ENCODE results near the gene MYOZ2.

MYOZ2 gene

DNA sequence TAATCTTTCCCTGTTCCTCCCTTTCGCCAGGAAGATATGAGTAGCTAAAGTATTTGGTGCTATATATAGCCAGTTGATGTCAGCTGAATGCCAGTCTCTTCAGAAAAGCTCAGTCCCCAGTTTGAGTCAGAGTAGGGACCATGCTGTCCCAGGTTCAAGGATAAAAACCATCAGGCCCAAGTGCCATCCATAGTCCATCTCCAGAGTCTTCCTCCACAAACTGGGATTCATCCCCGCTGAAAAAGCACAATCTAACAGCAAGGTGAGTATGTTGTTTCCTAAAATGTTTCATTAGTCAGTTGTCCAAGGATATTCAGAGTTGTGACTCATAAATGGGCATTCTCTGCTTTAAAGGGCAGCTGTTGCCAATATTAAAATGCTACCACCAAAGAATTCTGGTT, at the start of gene MYOZ2:
MYOZ2 (plus strand) TSS at position 112 of the 401 bp plus-strand sequence. CDS start 694 bp downstream, outside the sequence.
- peaks cover 23% of the 10 kb centered on the region for H3K4me1 Mint-ChIP-seq
- no peaks in the 10 kb centered on the region for H3K36me3 Mint-ChIP-seq (ENCODE audit: low read depth)
- H3K4me3 Mint-ChIP-seq, result no peak within 1 kb of the TSS
- no peak for ATAC-seq
- H3K9me3 Mint-ChIP-seq, result no peaks in the 10 kb centered on the region
- DNase-seq, result no peak
- H3K27ac Mint-ChIP-seq, result no peak within 1 kb of the TSS
- H3K27me3 Mint-ChIP-seq, result no peaks in the 10 kb centered on the region

DNA sequence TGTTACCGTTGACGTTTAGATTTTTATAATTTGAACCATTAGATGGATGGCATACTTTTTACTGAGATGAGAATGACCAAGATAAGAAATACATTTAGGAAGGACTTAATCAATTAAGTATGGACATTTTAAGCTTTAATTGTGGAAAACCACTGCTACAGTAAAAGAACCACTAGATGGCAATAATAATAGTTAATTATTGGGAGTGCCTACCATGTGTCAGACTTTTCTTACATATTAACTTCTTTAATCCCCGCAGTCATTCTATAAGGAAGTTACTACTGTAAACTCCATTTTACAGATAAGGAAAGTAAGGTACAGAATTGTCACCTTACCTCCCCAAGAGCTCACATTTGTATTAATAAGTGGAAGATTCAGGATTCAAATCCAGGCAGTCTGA, 48.5 kb upstream of the MYOZ2 start:
- no peaks in the 10 kb centered on the region for H3K36me3 Mint-ChIP-seq (ENCODE audit: low read depth)
- no peaks in the 10 kb centered on the region for H3K27me3 Mint-ChIP-seq
- ATAC-seq (no peak), DNase-seq (no peak)
- H3K9me3 Mint-ChIP-seq, result no peaks in the 10 kb centered on the region
- no peak overlapping the region for H3K4me3 Mint-ChIP-seq
- H3K4me1 Mint-ChIP-seq, result no peaks in the 10 kb centered on the region
- no peak overlapping the region for H3K27ac Mint-ChIP-seq

DNA sequence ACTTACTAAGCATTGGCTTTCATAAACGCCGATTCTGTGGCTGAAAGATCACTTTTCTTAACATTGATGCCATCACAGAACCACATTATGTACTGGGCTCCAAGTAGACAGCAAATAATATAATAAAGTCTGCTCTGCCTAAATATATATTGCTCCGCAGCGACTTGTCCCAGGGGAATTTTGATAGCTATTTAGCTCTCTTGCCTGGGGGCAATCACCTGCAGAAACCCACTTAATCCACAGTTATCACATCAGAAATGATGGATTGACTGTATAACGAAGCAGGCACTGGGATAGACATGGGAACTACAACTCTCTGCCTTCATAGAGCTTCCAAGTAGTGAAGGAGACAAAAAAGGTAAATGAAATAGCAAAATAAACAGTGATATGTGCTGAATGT, 48.0 kb upstream of the MYOZ2 start:
- Mint-ChIP-seq H3K27me3 (no peaks in the 10 kb centered on the region), H3K9me3 (no peaks in the 10 kb centered on the region), H3K27ac (no peak overlapping the region), H3K36me3 (ENCODE audit: low read depth) (no peaks in the 10 kb centered on the region), H3K4me3 (no peak overlapping the region), H3K4me1 (no peaks in the 10 kb centered on the region)
- ATAC-seq, result no peak
- no peak for DNase-seq

DNA sequence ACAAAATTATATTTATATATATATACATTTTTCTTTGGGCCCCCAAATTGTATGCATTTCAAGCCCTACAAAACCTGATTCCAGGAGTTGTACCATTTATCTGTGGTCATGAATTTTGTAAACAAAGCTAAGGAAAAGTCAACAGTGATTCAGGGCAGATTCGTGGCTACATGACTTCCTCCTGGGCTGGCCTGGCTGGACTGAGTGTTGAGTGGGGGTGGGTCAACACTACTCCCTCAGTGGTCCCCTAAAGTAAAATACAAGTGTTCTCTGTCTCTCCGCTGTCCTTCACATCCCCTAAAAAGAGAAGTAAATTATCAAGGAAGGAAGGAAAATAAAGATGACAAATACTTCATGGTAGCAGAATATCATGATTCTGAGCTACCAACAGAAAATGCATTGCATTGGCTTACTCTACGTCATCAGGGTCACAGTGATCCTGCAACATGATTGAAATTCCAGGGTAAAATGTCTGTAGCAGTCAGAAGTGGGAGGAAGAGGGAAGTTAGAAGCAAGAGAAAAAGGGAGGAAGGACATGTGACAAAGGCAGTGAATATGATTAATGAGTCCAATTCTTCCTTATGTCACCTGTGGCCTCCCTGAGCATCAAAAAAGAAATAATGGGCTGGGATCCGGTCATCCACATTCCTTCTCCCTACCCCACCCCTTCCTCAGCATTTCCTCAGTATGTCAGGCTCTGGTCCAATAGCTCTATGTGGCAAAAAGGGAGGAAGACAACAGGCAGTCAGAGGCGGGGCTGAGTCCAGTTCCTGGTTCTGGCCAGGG, 42.4 kb upstream of the MYOZ2 start:
- Mint-ChIP-seq H3K4me1 (peaks cover 2% of the 10 kb centered on the region), H3K27me3 (no peaks in the 10 kb centered on the region)
- ATAC-seq, result no peak

DNA sequence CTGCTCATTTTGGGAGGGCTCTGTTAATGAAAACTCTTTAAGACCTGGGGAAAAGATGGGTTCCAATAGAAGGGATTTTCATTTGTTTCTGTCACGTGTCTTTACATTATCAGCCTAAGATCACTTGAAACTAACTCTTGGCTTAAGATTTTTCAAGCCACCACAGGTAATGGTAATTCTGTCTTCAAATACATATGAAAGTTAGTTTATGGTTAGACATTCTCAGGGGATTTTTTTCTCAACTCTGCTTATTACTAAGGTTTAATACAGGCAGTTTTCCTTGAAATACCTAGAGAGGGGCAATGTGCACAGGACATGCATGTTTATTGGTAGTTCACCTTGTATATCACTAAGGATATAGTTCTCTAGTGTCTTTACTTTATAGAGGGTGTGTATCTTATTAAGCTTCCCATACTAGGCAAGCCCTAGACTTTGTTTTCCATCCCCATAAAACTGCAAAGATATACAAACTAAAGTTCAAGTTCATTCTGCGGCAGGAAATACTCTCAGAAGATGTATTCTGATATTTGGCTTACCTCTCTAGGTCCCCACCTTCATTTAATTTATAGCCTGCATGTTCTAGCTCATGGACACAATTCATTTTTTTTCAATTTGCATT, 38.2 kb upstream of the MYOZ2 start:
- H3K27me3 Mint-ChIP-seq, result no peaks in the 10 kb centered on the region
- ATAC-seq, result no peak
- H3K36me3 Mint-ChIP-seq (ENCODE audit: low read depth), result no peaks in the 10 kb centered on the region
- no peaks in the 10 kb centered on the region for H3K9me3 Mint-ChIP-seq
- no peak for DNase-seq
- H3K27ac Mint-ChIP-seq, result no peak overlapping the region
- no peak overlapping the region for H3K4me3 Mint-ChIP-seq
- H3K4me1 Mint-ChIP-seq, result peaks cover 2% of the 10 kb centered on the region

More for the DNA sequence above, 42.4 kb upstream of the MYOZ2 start:
- H3K4me3 Mint-ChIP-seq, result no peak overlapping the region
- no peaks in the 10 kb centered on the region for H3K36me3 Mint-ChIP-seq (ENCODE audit: low read depth)
- no peak for DNase-seq
- no peaks in the 10 kb centered on the region for H3K9me3 Mint-ChIP-seq
- H3K27ac Mint-ChIP-seq, result no peak overlapping the region

DNA sequence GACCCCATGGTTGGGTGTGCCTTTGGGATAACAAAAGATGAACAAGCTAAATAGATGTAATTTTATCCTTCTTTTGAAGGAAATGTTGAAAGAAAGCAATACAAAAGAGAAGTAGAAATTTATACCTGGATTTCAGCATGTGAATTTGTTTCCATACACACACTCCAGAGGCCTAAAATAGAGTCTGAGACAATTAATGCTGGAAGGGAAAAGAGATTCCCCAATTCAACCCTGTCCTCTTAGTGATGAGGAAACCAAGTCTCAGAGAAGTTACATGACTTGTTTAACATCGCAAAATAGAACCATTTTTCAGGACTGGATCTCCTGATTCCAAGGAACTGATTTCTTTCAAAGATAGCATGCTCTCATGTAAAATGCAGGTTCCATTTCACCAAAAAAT, 37.3 kb upstream of the MYOZ2 start:
- DNase-seq, result no peak
- Mint-ChIP-seq H3K4me1 (peaks cover 2% of the 10 kb centered on the region), H3K27me3 (no peaks in the 10 kb centered on the region), H3K36me3 (ENCODE audit: low read depth) (no peaks in the 10 kb centered on the region), H3K27ac (no peak overlapping the region), H3K9me3 (no peaks in the 10 kb centered on the region), H3K4me3 (no peak overlapping the region)
- ATAC-seq, result no peak

DNA sequence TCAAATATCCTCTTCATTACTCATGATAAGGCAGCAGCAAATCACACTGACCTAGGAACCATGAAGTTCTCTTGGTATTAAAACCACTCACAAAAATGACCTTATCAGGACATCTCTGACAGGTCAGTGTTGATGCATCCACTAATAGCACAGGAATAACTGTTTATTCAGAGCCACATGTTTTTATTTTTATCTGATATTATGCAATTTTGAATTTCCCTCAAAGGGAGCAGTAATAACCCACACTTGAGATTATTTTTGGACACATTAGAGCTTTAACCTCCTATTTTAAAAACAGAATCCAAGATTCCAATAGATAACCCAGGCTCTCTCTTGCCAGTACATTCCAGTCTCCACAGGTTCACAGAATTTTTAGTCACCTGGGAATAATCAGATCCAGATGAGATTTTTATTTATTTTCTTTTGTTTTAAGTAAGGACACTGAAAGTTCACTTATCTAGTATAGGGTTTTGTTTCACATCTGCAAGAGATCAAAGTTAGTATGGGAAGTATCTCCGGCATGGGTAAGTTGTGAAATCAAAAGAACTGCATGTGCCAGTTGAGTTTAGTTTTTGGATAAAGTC, 36.3 kb upstream of the MYOZ2 start:
- no peaks in the 10 kb centered on the region for H3K27me3 Mint-ChIP-seq
- no peaks in the 10 kb centered on the region for H3K9me3 Mint-ChIP-seq
- no peaks in the 10 kb centered on the region for H3K36me3 Mint-ChIP-seq (ENCODE audit: low read depth)
- H3K4me3 Mint-ChIP-seq, result no peak overlapping the region
- ATAC-seq (no peak), DNase-seq (no peak)
- peaks cover 2% of the 10 kb centered on the region for H3K4me1 Mint-ChIP-seq
- no peak overlapping the region for H3K27ac Mint-ChIP-seq

DNA sequence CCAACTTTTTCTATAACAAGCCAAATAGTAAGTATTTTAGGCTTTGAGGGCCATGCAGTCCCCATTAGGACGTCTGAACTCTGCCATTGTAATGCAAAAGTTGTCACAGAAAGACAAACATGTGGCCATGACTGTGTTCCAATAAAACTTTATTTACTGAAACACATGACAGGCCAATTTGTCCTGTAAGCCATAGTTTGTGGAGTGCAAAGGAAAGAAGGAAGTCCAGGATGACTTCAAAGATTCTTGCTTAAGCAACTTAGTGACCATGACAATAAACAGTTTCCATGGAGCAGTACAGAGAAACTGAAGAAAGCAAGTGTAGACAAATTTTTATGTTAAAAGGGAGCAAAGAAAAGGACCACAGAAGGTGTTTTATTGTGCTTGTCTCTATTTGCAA, 35.0 kb upstream of the MYOZ2 start:
- DNase-seq (no peak), ATAC-seq (no peak)
- Mint-ChIP-seq H3K4me1 (peaks cover 2% of the 10 kb centered on the region), H3K4me3 (no peak overlapping the region), H3K36me3 (ENCODE audit: low read depth) (no peaks in the 10 kb centered on the region), H3K27ac (no peak overlapping the region), H3K27me3 (no peaks in the 10 kb centered on the region), H3K9me3 (no peaks in the 10 kb centered on the region)

DNA sequence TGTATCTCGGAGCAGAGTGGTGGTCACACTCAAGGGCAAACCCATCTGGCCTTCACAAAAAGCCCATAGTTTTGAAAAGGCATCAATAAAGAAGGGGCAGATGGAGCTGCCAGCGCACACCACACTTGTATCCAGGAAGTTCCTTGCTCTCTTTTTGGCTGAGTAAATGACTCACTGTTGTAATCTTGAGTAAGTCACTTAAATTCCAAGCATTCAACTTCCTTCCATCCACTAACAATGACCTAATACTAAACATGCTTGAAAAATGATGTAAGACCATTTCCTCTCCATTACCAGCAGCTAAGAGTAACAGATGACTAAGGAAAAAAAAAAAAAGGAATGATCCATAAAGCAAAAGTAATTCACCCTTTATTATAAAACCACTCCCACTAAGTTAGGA, 32.4 kb upstream of the MYOZ2 start:
- H3K4me1 Mint-ChIP-seq, result no peaks in the 10 kb centered on the region
- H3K27me3 Mint-ChIP-seq, result no peaks in the 10 kb centered on the region
- H3K4me3 Mint-ChIP-seq, result no peak overlapping the region
- H3K36me3 Mint-ChIP-seq (ENCODE audit: low read depth), result no peaks in the 10 kb centered on the region
- no peaks in the 10 kb centered on the region for H3K9me3 Mint-ChIP-seq
- no peak for DNase-seq
- no peak overlapping the region for H3K27ac Mint-ChIP-seq
- ATAC-seq, result no peak

DNA sequence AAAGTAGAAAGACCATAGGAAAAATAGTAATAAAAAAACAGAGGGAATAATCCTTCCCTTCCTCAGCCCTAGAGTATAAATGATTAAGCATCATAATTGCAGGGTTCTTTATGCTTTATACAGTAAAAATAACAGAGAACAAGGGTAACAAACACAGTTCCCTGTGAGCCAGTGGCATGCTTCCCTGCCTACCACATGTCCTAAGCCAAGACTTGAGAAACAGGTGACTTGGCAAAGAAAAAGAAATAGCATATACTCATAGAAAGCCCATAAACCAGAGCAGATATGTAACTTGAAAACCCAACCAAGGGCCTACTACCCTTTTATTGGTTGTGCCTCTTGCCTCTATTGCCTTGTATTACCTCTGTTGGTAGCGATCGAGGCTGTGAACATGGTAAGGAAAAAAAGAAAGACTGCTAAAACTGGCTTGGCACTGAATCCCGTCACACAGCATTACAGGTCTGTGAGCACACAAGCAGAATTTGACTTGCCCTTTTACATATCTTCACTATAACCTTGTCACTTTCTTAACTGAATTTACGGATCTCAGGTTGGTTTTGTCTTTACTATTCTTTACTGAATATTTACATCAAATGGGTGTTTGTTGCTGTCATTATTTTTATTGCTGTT, 30.9 kb upstream of the MYOZ2 start:
- H3K4me1 Mint-ChIP-seq, result no peaks in the 10 kb centered on the region
- H3K27me3 Mint-ChIP-seq, result no peaks in the 10 kb centered on the region
- no peak for ATAC-seq
- no peaks in the 10 kb centered on the region for H3K36me3 Mint-ChIP-seq (ENCODE audit: low read depth)
- no peak for DNase-seq
- no peaks in the 10 kb centered on the region for H3K9me3 Mint-ChIP-seq
- H3K4me3 Mint-ChIP-seq, result no peak overlapping the region
- H3K27ac Mint-ChIP-seq, result no peak overlapping the region

DNA sequence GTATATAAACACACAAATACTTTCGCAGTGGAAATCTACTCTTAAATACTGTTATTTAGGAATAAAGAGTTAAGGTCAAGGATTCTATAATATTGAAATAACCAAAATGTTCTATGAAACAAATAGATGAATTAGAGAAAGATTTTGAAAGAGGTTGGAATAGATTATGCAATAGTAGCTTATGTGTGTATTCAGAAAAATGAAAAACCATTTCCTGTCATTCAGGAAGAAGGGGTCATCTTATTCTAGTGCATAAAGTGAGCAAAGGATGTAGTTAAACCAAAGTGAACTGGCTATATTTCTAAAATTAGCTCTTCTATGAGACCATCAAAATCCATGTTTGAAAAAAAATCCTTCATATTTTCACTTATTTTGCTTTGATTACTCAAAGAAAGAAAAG, 30.0 kb upstream of the MYOZ2 start:
- H3K27ac Mint-ChIP-seq, result no peak overlapping the region
- H3K4me3 Mint-ChIP-seq, result no peak overlapping the region
- no peaks in the 10 kb centered on the region for H3K9me3 Mint-ChIP-seq
- no peaks in the 10 kb centered on the region for H3K27me3 Mint-ChIP-seq
- H3K4me1 Mint-ChIP-seq, result no peaks in the 10 kb centered on the region
- DNase-seq (no peak), ATAC-seq (no peak)
- H3K36me3 Mint-ChIP-seq (ENCODE audit: low read depth), result no peaks in the 10 kb centered on the region

DNA sequence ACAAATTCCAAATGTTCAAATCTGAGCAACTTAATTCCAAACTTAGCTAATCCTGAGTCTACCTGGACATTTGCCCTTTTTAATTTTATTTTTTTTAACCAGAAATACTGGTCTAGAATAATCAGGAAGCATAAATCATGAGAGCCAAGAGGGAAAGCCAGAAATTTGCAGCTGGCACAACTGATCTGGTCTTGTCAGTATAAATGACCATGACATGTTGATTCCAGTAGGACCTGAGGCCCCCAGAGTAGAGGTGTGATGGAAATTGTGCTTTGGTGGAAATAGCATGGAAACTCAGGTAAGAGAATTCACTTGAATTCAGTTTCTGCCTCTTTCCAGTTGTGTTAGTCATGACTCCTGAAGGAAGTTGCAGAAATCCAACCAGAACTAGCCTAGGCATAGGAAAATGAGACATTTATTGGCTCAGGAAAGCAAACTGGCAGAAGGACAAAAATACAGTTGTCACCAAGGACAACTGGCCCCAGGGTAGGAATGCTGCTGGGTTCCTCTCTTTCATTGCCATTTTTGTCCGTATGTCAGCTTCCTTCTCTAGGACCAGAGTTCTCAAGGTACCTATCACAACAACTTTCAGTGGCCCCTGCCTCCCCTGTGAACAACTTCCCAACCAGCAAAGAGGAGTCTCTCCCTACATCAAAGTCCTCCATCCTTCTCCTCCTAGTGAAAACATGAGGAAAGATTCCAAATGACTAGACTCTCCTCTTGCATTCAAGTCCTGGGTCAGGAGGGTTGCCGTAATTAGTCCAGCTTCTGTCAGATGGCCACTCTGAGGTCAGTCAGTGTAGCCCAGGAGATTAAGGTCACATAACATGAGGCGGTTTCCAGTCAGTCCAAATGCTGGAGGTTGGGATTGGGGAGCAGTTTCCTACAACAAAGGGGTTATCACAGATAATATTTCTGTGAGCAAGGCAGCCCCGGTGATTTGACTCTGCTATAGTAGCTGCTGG, 29.3 kb upstream of the MYOZ2 start:
- Mint-ChIP-seq H3K36me3 (ENCODE audit: low read depth) (no peaks in the 10 kb centered on the region), H3K4me1 (no peaks in the 10 kb centered on the region), H3K27ac (no peak overlapping the region), H3K4me3 (no peak overlapping the region), H3K9me3 (no peaks in the 10 kb centered on the region), H3K27me3 (no peaks in the 10 kb centered on the region)
- ATAC-seq, result no peak
- no peak for DNase-seq

DNA sequence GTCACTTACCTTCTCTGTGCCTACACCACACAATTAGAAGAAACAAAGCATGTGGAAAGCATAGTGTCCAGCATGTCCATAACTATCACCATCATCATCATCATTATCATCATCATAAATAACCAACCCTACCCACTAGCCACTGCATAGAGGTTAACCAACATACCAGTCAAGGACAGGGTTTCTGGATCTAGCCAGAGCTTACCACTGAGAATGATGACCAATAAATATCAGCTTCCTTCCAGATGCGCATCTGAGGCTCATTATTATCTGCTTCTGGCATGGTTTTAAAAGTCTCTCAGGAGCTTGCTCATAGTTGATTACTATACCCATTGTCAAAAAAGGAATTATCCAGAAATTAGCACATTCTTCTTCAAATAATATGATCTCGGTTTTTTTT, 25.5 kb upstream of the MYOZ2 start:
- peaks cover 2% of the 10 kb centered on the region for H3K4me1 Mint-ChIP-seq
- no peak overlapping the region for H3K27ac Mint-ChIP-seq
- no peak for ATAC-seq
- no peak for DNase-seq
- no peak overlapping the region for H3K4me3 Mint-ChIP-seq
- H3K27me3 Mint-ChIP-seq, result no peaks in the 10 kb centered on the region
- H3K9me3 Mint-ChIP-seq, result no peaks in the 10 kb centered on the region
- H3K36me3 Mint-ChIP-seq (ENCODE audit: low read depth), result no peaks in the 10 kb centered on the region

DNA sequence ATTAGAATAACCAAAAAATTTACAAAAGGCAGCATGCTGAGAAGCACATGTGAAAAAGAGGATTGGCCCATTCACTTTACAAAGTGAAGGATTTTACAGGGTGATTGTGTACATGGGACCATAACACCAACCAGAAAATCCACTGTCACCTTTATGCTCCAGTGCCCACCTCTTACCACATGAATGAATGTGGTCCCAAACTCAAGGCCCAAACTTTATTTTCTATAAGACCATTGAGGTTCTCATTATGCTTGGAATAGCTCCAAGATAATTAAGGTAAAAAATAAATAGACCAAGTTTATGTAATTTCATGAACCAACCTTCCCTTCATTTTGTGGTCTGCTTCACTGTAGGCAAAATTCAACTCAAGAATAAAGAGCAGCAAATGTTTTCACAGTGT, 24.3 kb upstream of the MYOZ2 start:
- H3K4me3 Mint-ChIP-seq, result no peak overlapping the region
- DNase-seq, result no peak
- no peaks in the 10 kb centered on the region for H3K9me3 Mint-ChIP-seq

More for the DNA sequence above, 24.3 kb upstream of the MYOZ2 start:
- Mint-ChIP-seq H3K27me3 (no peaks in the 10 kb centered on the region), H3K4me1 (peaks cover 2% of the 10 kb centered on the region), H3K36me3 (ENCODE audit: low read depth) (no peaks in the 10 kb centered on the region), H3K27ac (no peak overlapping the region)
- ATAC-seq, result no peak
